ENCODE measurements around the gene SAP25. TPM values are rescaled to one million over a fixed set of nuclear protein-coding genes. Genes with fewer than 3 reads are reported as not detected.

The SAP25 gene
- total and polyA plus RNA-seq, 2 experiments from 2014 or later, result 3.8 to 4.1 TPM

DNA sequence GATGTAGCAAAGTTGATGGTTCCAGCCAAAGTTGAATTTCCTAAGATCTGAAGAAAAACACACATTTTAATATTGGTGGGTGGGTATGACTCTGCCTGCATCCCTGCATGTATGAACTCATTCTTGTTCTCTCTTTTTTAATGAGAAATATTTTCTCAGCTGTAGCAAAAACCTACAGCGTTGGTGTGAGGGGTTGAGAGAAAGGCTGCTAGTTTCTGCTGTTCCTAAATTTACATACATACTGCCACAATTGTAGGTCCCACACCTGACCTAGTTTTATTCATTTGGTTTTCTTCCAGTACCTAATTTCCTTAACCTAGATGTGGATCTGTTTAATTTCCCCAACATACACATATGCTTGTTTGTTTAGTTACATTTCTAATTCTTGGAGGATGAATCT is 30.1 kb downstream of the SAP25 start:
- Histone ChIP-seq H3K4me1 (ENCODE audit: insufficient read depth) (peaks cover 61% of the 10 kb centered on the region), H3K4me3 (no peak overlapping the region), H3K4me2 (peak overlapping the region; percentile 12; the same call in 1 of the 2 replicates), H3K9me2 (ENCODE audit: insufficient read depth) (no peaks in the 10 kb centered on the region), H3F3A (replicated peaks; ENCODE audit: low read depth) (peaks cover 16% of the 10 kb centered on the region; the same call in 1 of the 2 replicates), H2AFZ (no peak overlapping the region), H3K36me3 (ENCODE audit: insufficient read depth) (no peaks in the 10 kb centered on the region), H3K79me2 (replicated peaks; ENCODE audit: insufficient read depth) (peaks cover 13% of the 10 kb centered on the region), H3K27ac (ENCODE audit: low read depth) (no peak overlapping the region), H3K27me3 (ENCODE audit: insufficient read depth) (peaks cover 10% of the 10 kb centered on the region), H4K20me1 (replicated peaks; ENCODE audit: insufficient read depth) (0 out of 2 replicates have a peak, but pooled peaks cover 2% of the 10 kb centered on the region)
- ATAC-seq (no peak), DNase-seq (ENCODE audit: low spot score) (no peak)
- Mint-ChIP-seq H3K36me3 (ENCODE audit: low read depth) (no peaks in the 10 kb centered on the region), H3K27me3 (ENCODE audit: insufficient read depth, low read depth, poor library complexity) (peaks cover 24% of the 10 kb centered on the region), H3K4me1 (peaks cover 71% of the 10 kb centered on the region), H3K4me3 (peak overlapping the region; percentile 25; the same call in 2 of the 3 replicates), H3K9me3 (no peaks in the 10 kb centered on the region; the same call in 2 of the 3 replicates), H3K27ac (0 out of 2 replicates have a peak overlapping the region, but pooled peaks have one; percentile 14)
- TF ChIP-seq, protein P1, sequence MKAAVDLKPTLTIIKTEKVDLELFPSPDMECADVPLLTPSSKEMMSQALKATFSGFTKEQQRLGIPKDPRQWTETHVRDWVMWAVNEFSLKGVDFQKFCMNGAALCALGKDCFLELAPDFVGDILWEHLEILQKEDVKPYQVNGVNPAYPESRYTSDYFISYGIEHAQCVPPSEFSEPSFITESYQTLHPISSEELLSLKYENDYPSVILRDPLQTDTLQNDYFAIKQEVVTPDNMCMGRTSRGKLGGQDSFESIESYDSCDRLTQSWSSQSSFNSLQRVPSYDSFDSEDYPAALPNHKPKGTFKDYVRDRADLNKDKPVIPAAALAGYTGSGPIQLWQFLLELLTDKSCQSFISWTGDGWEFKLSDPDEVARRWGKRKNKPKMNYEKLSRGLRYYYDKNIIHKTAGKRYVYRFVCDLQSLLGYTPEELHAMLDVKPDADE (IDR thresholded peaks at IDR 0.05), result no peak
- TF ChIP-seq ZNF331 (CRISPR knock-in tag; IDR thresholded peaks at IDR 0.05; ENCODE audit: low read depth), result no peak
- TF ChIP-seq, protein P2, sequence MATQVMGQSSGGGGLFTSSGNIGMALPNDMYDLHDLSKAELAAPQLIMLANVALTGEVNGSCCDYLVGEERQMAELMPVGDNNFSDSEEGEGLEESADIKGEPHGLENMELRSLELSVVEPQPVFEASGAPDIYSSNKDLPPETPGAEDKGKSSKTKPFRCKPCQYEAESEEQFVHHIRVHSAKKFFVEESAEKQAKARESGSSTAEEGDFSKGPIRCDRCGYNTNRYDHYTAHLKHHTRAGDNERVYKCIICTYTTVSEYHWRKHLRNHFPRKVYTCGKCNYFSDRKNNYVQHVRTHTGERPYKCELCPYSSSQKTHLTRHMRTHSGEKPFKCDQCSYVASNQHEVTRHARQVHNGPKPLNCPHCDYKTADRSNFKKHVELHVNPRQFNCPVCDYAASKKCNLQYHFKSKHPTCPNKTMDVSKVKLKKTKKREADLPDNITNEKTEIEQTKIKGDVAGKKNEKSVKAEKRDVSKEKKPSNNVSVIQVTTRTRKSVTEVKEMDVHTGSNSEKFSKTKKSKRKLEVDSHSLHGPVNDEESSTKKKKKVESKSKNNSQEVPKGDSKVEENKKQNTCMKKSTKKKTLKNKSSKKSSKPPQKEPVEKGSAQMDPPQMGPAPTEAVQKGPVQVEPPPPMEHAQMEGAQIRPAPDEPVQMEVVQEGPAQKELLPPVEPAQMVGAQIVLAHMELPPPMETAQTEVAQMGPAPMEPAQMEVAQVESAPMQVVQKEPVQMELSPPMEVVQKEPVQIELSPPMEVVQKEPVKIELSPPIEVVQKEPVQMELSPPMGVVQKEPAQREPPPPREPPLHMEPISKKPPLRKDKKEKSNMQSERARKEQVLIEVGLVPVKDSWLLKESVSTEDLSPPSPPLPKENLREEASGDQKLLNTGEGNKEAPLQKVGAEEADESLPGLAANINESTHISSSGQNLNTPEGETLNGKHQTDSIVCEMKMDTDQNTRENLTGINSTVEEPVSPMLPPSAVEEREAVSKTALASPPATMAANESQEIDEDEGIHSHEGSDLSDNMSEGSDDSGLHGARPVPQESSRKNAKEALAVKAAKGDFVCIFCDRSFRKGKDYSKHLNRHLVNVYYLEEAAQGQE (IDR thresholded peaks at IDR 0.05; ENCODE audit: unreplicated experiment), result no peak
- no peak for TF ChIP-seq ZNF114 (CRISPR knock-in tag; IDR thresholded peaks at IDR 0.05)
- TF ChIP-seq EZH2 (IDR thresholded peaks at IDR 0.05; ENCODE audit: low read depth, unreplicated experiment), result no peak
- TF ChIP-seq NANOG (IDR thresholded peaks at IDR 0.05; ENCODE audit: borderline replicate concordance), result no peak
- TF ChIP-seq, protein P3, sequence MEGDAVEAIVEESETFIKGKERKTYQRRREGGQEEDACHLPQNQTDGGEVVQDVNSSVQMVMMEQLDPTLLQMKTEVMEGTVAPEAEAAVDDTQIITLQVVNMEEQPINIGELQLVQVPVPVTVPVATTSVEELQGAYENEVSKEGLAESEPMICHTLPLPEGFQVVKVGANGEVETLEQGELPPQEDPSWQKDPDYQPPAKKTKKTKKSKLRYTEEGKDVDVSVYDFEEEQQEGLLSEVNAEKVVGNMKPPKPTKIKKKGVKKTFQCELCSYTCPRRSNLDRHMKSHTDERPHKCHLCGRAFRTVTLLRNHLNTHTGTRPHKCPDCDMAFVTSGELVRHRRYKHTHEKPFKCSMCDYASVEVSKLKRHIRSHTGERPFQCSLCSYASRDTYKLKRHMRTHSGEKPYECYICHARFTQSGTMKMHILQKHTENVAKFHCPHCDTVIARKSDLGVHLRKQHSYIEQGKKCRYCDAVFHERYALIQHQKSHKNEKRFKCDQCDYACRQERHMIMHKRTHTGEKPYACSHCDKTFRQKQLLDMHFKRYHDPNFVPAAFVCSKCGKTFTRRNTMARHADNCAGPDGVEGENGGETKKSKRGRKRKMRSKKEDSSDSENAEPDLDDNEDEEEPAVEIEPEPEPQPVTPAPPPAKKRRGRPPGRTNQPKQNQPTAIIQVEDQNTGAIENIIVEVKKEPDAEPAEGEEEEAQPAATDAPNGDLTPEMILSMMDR (conservative IDR thresholded peaks at IDR 0.05; ENCODE audit: low read depth in 2 of 2), result no peak
- no peak for TF ChIP-seq STAT1 (IDR thresholded peaks at IDR 0.05; ENCODE audit: unreplicated experiment)
- TF ChIP-seq CREB1 (CRISPR knock-in tag; IDR thresholded peaks at IDR 0.05; ENCODE audit: low read depth), result no peak
- TF ChIP-seq, protein P4, sequence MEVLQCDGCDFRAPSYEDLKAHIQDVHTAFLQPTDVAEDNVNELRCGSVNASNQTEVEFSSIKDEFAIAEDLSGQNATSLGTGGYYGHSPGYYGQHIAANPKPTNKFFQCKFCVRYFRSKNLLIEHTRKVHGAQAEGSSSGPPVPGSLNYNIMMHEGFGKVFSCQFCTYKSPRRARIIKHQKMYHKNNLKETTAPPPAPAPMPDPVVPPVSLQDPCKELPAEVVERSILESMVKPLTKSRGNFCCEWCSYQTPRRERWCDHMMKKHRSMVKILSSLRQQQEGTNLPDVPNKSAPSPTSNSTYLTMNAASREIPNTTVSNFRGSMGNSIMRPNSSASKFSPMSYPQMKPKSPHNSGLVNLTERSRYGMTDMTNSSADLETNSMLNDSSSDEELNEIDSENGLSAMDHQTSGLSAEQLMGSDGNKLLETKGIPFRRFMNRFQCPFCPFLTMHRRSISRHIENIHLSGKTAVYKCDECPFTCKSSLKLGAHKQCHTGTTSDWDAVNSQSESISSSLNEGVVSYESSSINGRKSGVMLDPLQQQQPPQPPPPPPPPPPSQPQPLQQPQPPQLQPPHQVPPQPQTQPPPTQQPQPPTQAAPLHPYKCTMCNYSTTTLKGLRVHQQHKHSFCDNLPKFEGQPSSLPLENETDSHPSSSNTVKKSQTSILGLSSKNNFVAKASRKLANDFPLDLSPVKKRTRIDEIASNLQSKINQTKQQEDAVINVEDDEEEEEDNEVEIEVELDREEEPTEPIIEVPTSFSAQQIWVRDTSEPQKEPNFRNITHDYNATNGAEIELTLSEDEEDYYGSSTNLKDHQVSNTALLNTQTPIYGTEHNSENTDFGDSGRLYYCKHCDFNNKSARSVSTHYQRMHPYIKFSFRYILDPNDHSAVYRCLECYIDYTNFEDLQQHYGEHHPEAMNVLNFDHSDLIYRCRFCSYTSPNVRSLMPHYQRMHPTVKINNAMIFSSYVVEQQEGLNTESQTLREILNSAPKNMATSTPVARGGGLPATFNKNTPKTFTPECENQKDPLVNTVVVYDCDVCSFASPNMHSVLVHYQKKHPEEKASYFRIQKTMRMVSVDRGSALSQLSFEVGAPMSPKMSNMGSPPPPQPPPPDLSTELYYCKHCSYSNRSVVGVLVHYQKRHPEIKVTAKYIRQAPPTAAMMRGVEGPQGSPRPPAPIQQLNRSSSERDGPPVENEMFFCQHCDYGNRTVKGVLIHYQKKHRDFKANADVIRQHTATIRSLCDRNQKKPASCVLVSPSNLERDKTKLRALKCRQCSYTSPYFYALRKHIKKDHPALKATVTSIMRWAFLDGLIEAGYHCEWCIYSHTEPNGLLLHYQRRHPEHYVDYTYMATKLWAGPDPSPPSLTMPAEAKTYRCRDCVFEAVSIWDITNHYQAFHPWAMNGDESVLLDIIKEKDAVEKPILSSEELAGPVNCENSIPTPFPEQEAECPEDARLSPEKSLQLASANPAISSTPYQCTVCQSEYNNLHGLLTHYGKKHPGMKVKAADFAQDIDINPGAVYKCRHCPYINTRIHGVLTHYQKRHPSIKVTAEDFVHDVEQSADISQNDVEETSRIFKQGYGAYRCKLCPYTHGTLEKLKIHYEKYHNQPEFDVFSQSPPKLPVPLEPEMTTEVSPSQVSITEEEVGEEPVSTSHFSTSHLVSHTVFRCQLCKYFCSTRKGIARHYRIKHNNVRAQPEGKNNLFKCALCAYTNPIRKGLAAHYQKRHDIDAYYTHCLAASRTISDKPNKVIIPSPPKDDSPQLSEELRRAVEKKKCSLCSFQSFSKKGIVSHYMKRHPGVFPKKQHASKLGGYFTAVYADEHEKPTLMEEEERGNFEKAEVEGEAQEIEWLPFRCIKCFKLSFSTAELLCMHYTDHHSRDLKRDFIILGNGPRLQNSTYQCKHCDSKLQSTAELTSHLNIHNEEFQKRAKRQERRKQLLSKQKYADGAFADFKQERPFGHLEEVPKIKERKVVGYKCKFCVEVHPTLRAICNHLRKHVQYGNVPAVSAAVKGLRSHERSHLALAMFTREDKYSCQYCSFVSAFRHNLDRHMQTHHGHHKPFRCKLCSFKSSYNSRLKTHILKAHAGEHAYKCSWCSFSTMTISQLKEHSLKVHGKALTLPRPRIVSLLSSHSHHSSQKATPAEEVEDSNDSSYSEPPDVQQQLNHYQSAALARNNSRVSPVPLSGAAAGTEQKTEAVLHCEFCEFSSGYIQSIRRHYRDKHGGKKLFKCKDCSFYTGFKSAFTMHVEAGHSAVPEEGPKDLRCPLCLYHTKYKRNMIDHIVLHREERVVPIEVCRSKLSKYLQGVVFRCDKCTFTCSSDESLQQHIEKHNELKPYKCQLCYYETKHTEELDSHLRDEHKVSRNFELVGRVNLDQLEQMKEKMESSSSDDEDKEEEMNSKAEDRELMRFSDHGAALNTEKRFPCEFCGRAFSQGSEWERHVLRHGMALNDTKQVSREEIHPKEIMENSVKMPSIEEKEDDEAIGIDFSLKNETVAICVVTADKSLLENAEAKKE (CRISPR knock-in tag; IDR thresholded peaks at IDR 0.05), result no peak
- no peak for TF ChIP-seq POLR2AphosphoS5 (IDR thresholded peaks at IDR 0.05; ENCODE audit: low read depth)
- no peak for TF ChIP-seq EZH2phosphoT487 (IDR thresholded peaks at IDR 0.05; ENCODE audit: unreplicated experiment)
- TF ChIP-seq JUNB (IDR thresholded peaks at IDR 0.05; ENCODE audit: unreplicated experiment), result no peak
